ENCODE measurements around the gene SOHLH1.

The SOHLH1 gene

DNA sequence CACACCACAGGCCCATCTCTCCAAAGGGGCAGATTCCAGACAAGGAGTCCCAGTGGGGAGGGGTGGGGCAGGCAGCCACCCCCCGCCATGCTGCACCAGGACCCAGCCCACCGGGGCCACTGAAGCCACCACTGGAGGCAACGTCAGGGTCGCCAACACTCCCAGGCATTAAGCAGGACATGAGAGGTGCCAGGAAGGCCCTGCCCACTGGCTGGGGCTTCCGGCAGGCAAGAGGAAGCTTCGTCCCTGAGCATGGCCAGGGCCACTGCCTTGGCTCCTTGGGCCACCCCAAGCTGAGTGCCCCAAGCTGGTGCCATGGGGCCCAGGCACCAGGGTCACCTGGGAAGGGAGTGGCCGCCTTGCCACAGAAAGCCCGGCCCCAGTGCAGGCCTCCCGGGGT lies 20.2 kb upstream of the SOHLH1 start:
- no peak for DNase-seq (ENCODE audit: low spot score)
- in situ Hi-C loops (cut with MboI; ENCODE audit: low pct_unique_long_range_greater_than_20kb, low sequenced_read_pairs, unreplicated experiment): no loop called here
- TF ChIP-seq, protein P1, sequence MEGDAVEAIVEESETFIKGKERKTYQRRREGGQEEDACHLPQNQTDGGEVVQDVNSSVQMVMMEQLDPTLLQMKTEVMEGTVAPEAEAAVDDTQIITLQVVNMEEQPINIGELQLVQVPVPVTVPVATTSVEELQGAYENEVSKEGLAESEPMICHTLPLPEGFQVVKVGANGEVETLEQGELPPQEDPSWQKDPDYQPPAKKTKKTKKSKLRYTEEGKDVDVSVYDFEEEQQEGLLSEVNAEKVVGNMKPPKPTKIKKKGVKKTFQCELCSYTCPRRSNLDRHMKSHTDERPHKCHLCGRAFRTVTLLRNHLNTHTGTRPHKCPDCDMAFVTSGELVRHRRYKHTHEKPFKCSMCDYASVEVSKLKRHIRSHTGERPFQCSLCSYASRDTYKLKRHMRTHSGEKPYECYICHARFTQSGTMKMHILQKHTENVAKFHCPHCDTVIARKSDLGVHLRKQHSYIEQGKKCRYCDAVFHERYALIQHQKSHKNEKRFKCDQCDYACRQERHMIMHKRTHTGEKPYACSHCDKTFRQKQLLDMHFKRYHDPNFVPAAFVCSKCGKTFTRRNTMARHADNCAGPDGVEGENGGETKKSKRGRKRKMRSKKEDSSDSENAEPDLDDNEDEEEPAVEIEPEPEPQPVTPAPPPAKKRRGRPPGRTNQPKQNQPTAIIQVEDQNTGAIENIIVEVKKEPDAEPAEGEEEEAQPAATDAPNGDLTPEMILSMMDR (IDR thresholded peaks at IDR 0.05; ENCODE audit: extremely low read depth, insufficient read depth, missing control alignments): no peak

DNA sequence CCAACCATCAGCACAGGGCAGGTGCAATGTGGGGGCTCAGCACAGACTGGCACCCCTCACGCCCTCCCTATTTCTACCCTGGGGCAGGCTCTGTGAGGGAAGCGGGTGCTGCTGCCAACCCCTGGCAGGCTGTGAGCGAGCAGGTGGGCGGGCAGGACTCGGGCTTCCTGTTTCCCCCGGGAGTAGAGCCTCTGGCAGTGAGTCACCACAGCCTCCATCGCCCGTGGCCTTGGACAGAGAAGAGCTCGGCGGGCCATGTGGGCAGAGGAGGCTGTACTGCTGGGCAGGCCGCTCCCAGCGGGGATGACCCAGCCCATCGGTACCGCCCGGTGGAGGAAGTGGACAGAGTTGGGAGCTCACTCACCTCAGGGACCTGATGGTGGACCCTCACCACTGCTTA lies 19.3 kb upstream of the SOHLH1 start:
- in situ Hi-C loops (cut with MboI; ENCODE audit: low pct_unique_long_range_greater_than_20kb, low sequenced_read_pairs, unreplicated experiment): no loop called here
- TF ChIP-seq, protein P1 (IDR thresholded peaks at IDR 0.05; ENCODE audit: extremely low read depth, insufficient read depth, missing control alignments): no peak
- no peak for DNase-seq (ENCODE audit: low spot score)

DNA sequence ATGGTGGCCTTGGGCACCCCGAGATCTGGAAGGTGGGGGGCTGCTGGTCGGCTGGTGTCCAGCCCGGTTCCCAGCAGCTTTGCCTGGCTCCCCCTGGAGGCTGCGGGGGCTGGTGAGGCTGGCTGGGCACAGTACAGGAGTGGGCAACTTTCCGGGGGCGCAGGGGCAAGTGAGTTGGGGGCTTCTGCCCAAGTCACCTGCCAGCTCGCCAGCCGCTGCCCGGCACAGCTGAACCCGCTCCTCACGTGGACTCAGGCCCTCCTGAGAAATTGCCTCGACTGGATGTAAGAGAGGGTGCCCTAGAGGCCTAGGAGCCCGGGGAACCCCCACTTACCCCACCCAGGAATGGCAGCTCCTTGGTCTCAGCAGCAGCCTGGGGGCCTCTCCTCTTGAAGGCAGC lies 18.1 kb upstream of the SOHLH1 start:
- TF ChIP-seq, protein P1 (IDR thresholded peaks at IDR 0.05; ENCODE audit: extremely low read depth, insufficient read depth, missing control alignments): no peak
- in situ Hi-C loops (cut with MboI; ENCODE audit: low pct_unique_long_range_greater_than_20kb, low sequenced_read_pairs, unreplicated experiment): no loop called here
- DNase-seq (ENCODE audit: low spot score): no peak

DNA sequence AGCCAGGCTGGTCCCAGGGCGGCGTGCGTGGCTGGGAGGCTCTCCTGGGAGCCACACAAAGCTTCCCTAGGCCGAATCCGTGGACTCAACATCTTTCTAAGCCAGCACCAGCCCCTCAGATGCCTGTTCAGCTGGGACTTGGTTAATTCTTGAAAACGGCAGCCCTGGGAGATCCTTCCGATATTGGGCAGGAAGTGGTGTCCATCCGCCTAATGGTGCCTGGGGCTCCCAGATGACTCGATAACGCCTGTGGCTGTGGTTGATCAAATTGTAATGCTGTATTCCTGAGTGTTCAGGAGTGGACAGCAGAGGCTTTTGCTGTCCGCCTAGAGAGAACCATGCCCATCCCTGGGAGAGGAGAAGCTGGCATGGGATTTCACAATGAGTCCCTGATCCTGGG lies 16.8 kb upstream of the SOHLH1 start:
- in situ Hi-C loops (cut with MboI; ENCODE audit: low pct_unique_long_range_greater_than_20kb, low sequenced_read_pairs, unreplicated experiment): no loop called here
- TF ChIP-seq, protein P1 (IDR thresholded peaks at IDR 0.05; ENCODE audit: extremely low read depth, insufficient read depth, missing control alignments): no peak
- DNase-seq (ENCODE audit: low spot score): no peak

DNA sequence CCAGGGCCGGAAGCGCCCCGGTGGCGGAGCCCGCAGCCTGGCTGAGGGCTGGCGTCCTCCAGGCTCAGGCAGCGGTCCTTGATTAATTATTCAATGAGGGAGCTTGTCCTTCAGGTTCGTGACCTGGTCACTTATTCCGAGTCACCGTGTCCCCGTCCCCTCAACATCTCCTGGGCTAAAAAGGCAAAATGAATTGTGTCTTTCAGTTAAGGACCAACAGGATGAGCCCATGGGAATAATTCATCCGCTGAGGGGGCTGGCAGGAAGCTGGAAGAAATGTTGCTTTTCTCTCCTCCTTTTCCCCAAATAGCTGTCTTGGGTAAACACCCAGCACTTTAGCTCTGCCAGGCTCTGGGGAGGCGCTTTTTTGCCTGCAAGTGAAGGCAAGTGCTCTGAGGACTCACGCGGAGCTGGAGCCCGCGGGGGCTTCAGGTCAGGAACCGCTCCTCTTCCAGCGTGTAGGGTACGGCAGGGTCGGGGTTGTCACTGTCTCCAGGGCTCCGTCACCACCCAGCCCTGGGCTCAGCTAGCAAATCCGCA lies 15.8 kb upstream of the SOHLH1 start:
- DNase-seq (ENCODE audit: low spot score): no peak
- TF ChIP-seq, protein P1 (IDR thresholded peaks at IDR 0.05; ENCODE audit: extremely low read depth, insufficient read depth, missing control alignments): no peak
- in situ Hi-C loops (cut with MboI; ENCODE audit: low pct_unique_long_range_greater_than_20kb, low sequenced_read_pairs, unreplicated experiment): no loop called here

DNA sequence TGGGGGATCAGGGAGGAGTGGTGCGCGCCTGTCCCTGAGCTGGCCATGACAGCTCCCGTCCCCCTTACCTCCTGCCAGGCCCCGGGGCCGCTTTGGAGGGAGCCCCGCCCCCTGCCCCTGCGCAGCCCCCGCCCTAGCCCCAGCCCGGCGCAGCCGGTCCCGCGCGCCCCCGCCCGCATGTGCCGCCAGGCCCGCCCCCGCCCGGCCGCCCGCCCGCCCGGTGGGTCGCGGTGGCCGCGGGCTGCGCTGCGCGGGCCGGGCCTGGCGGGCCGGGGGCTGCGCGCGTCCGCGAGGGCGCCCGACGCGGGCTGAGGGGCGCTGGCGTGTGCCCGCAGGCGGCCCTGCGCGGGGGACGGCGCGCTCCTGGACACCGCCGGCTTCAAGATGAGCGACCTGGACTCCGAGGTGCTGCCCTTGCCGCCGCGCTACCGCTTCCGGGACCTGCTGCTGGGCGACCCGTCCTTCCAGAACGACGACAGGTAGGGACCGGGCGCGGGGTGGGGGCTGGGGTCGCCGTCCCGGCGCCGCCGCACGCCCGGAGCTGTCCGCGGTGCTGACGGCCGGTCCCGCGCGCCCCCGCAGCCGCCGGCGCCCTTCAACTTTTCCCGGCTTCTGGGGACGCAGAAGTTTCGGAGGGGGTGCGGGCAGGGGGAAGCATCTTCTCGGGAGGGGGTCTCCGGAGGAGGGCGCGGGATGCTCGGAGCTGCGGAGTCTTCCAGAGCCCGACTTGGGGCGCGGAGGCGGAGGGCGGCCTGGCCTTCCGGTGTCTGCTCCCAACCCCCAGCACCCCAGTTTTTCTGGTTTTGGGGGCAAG lies 15.2 kb upstream of the SOHLH1 start:
- in situ Hi-C loops (cut with MboI; ENCODE audit: low pct_unique_long_range_greater_than_20kb, low sequenced_read_pairs, unreplicated experiment): no loop called here
- no peak for DNase-seq (ENCODE audit: low spot score)
- TF ChIP-seq, protein P1 (IDR thresholded peaks at IDR 0.05; ENCODE audit: extremely low read depth, insufficient read depth, missing control alignments): no peak
